HCT116 (cell line): Measurements from ENCODE around the gene MPP2. TPM values are rescaled to one million over a fixed set of nuclear protein-coding genes. Genes with fewer than 3 reads are reported as not detected.

Experiments used
- ATAC-seq: fragments of 200-7000 bp; cut with Tn5 transposase; 2 replicates; pipeline ENCODE4 v1.9.1; 2020; ENCODE audit warnings: mild to moderate bottlenecking, moderate library complexity
- BruUV-seq: library from RNA; stranded (reverse); fragments of 400-500 nt; replicated peaks from 2 replicates; lab custom pipeline; 2021; lab: Mats Ljungman, UMichigan
- CTCF ChIA-PET: fragments of 300-600 bp; sonication (Branson Sonifier 250); formaldehyde crosslinking; loops from one replicate; lab custom pipeline; 2021; ENCODE audit warnings: antibody characterized with exemption; lab: Charles Lee
- POLR2A ChIA-PET: fragments of 300-600, 350-600 bp; sonication (Branson Sonifier 250); formaldehyde crosslinking; loops from one replicate; lab custom pipeline; 2021; ENCODE audit warnings: antibody characterized with exemption; lab: Charles Lee
- RAD21 ChIA-PET, 2 experiments: fragments of 300-600 bp; sonication (Branson Sonifier 250); formaldehyde crosslinking; loops; one replicate each; lab custom pipeline; 2023; ENCODE audit warnings: low total read pairs in 2 of 2; ENCODE audit not compliant: uncharacterized antibody in 2 of 2, unreplicated experiment in 2 of 2, low non-redundant PET in 1 of 2; lab: Charles Lee
- DNase-seq: peaks from one replicate; pipeline ENCODE4 v3.0.0-alpha.2; 2010; ENCODE audit warnings: low read depth, low spot score
- H2AFZ ChIP-seq: fragments of 200-600 bp; shearing (Covaris generic), sonication (generic); 2 replicates; pipeline ENCODE4 v1.6.1; 2017; ENCODE audit warnings: low read depth, mixed run types, mixed read lengths, antibody characterized with exemption, low read length; ENCODE audit not compliant: poor library complexity, severe bottlenecking
- H3K27ac ChIP-seq: 2 replicates; pipeline ENCODE4 v1.5.1; 2012; ENCODE audit warnings: low read depth, low read length
- H3K27me3 ChIP-seq: fragments of 200-600 bp; sonication (generic); 2 replicates; pipeline ENCODE4 v1.6.1; 2016; ENCODE audit warnings: mixed run types, low read length, mixed read lengths; ENCODE audit not compliant: insufficient read depth
- H3K36me3 ChIP-seq, 2 experiments: fragments of 200-500 bp in 1 of 2; fragments of 200-600 bp in 1 of 2; sonication (Bioruptor generic) in 1 of 2; sonication (generic) in 1 of 2; 2 replicates each; pipeline versions ENCODE4 v1.5.1 to v1.6.1; 2014 to 2016; ENCODE audit warnings: low read length in 2 of 2, inconsistent platforms in 1 of 2, mixed read lengths in 1 of 2, mixed run types in 1 of 2; ENCODE audit not compliant: insufficient read depth in 2 of 2, control insufficient read depth in 1 of 2
- H3K4me1 ChIP-seq, 2 experiments: fragments of 200-600 bp in 1 of 2; sonication (generic) in 1 of 2; 2 replicates each; pipeline versions ENCODE4 v1.5.1 to v1.6.1; 2012 to 2017; ENCODE audit warnings: low read length in 2 of 2, inconsistent platforms in 1 of 2, mild to moderate bottlenecking in 1 of 2, mixed read lengths in 1 of 2, mixed run types in 1 of 2, moderate library complexity in 1 of 2; ENCODE audit not compliant: insufficient read depth in 2 of 2, control insufficient read depth in 1 of 2
- H3K4me2 ChIP-seq: fragments of 200-600 bp; sonication (generic); 2 replicates; pipeline ENCODE4 v1.6.1; 2017; ENCODE audit warnings: mixed run types, low read length, mixed read lengths
- H3K4me3 ChIP-seq, 2 experiments: fragments of 200-600 bp in 1 of 2; sonication (generic) in 1 of 2; replicated peaks in 1 of 2; 2 replicates each; pipeline ENCODE4 v1.5.1; 2011 to 2016; ENCODE audit warnings: low read length in 2 of 2, control low read depth in 1 of 2, low read depth in 1 of 2, mild to moderate bottlenecking in 1 of 2, mixed read lengths in 1 of 2, mixed run types in 1 of 2
- H3K79me2 ChIP-seq: fragments of 200-600 bp; sonication (generic); 2 replicates; pipeline ENCODE4 v1.6.1; 2017; ENCODE audit warnings: mild to moderate bottlenecking, mixed run types, low read length, moderate library complexity, mixed read lengths; ENCODE audit not compliant: insufficient read depth
- H3K9ac ChIP-seq: fragments of 200-600 bp; sonication (generic); 2 replicates; pipeline ENCODE4 v1.6.1; 2016; ENCODE audit warnings: low read length, mixed read lengths
- H3K9me2 ChIP-seq: fragments of 200-600 bp; sonication (generic), shearing (Covaris generic); 2 replicates; pipeline ENCODE4 v1.6.1; 2017; ENCODE audit warnings: mixed run types, mild to moderate bottlenecking, moderate library complexity; ENCODE audit not compliant: insufficient read depth
- H3K9me3 ChIP-seq, 2 experiments: fragments of 200-500 bp in 1 of 2; fragments of 200-600 bp in 1 of 2; sonication (Bioruptor generic) in 1 of 2; sonication (generic) in 1 of 2; 2 replicates each; pipeline ENCODE4 v1.6.1; 2014 to 2017; ENCODE audit warnings: low read length in 2 of 2, mixed read lengths in 2 of 2, inconsistent platforms in 1 of 2, low read depth in 1 of 2, mild to moderate bottlenecking in 1 of 2, mixed run types in 1 of 2, moderate library complexity in 1 of 2; ENCODE audit not compliant: control insufficient read depth in 1 of 2, insufficient read depth in 1 of 2
- H4K20me1 ChIP-seq: fragments of 200-600 bp; sonication (generic), shearing (Covaris generic); 2 replicates; pipeline ENCODE4 v1.6.1; 2017; ENCODE audit warnings: mixed run types, mild to moderate bottlenecking, moderate library complexity; ENCODE audit not compliant: insufficient read depth
- ATF3 ChIP-seq: IDR thresholded peaks from 2 replicates; pipeline ENCODE4 v1.6.1; 2012
- CBX3 ChIP-seq: IDR thresholded peaks from 2 replicates; pipeline ENCODE4 v1.6.1; 2012; ENCODE audit warnings: low read depth
- CEBPB ChIP-seq: IDR thresholded peaks from 2 replicates; pipeline ENCODE4 v1.6.1; 2012; ENCODE audit warnings: low read depth
- CTCF ChIP-seq, 3 experiments: fragments of 200-600 bp in 1 of 3; sonication (generic) in 1 of 3; IDR thresholded peaks in 2 of 3; conservative IDR thresholded peaks in 1 of 3; 2 replicates each; pipeline ENCODE4 v1.5.1; 2012 to 2017; ENCODE audit warnings: low read depth in 2 of 3, low read length in 2 of 3, antibody characterized with exemption in 1 of 3, borderline replicate concordance in 1 of 3, control low read depth in 1 of 3, mild to moderate bottlenecking in 1 of 3, mixed read lengths in 1 of 3, mixed run types in 1 of 3, moderate library complexity in 1 of 3; ENCODE audit not compliant: insufficient read depth in 1 of 3
- EZH2 ChIP-seq: fragments of 200-600 bp; sonication (generic); IDR thresholded peaks from 2 replicates; pipeline ENCODE4 v1.6.1; 2017; ENCODE audit warnings: antibody characterized with exemption, mixed run types
- EZH2phosphoT487 ChIP-seq: fragments of 200-600 bp; IDR thresholded peaks from 2 replicates; pipeline ENCODE4 v1.6.1; 2018; ENCODE audit warnings: antibody characterized with exemption, borderline replicate concordance
- FOSL1 ChIP-seq: IDR thresholded peaks from 2 replicates; pipeline ENCODE4 v1.6.1; 2012; ENCODE audit warnings: low read depth
- JUND ChIP-seq: IDR thresholded peaks from 2 replicates; pipeline ENCODE4 v1.6.1; 2012
- MAX ChIP-seq: IDR thresholded peaks from 2 replicates; pipeline ENCODE4 v1.6.1; 2012
- POLR2AphosphoS5 ChIP-seq: IDR thresholded peaks from 2 replicates; pipeline ENCODE4 v1.6.1; 2011; ENCODE audit warnings: mild to moderate bottlenecking, low read depth, low read length, moderate library complexity
- RAD21 ChIP-seq: IDR thresholded peaks from 2 replicates; pipeline ENCODE4 v1.6.1; 2012; ENCODE audit warnings: low read depth, mild to moderate bottlenecking
- SIN3A ChIP-seq: IDR thresholded peaks from 2 replicates; pipeline ENCODE4 v1.6.1; 2012; ENCODE audit warnings: low read depth
- SP1 ChIP-seq: IDR thresholded peaks from 2 replicates; pipeline ENCODE4 v1.6.1; 2012; ENCODE audit warnings: low read depth
- TCF7L2 ChIP-seq: IDR thresholded peaks from 2 replicates; pipeline ENCODE4 v1.7.0; 2011; ENCODE audit warnings: borderline replicate concordance, inconsistent platforms; ENCODE audit not compliant: insufficient read depth, insufficient read length; ENCODE audit errors: extremely low read depth
- YY1 ChIP-seq: IDR thresholded peaks from 2 replicates; pipeline ENCODE4 v1.6.1; 2011; ENCODE audit warnings: low read length, low read depth, moderate library complexity, mild to moderate bottlenecking; ENCODE audit not compliant: insufficient replicate concordance; ENCODE audit errors: extremely low read depth
- ZBTB33 ChIP-seq: IDR thresholded peaks from 2 replicates; pipeline ENCODE4 v1.6.1; 2011; ENCODE audit warnings: mild to moderate bottlenecking, low read length, moderate library complexity; ENCODE audit not compliant: insufficient replicate concordance; ENCODE audit errors: extremely low read depth
- ZNF274 ChIP-seq: fragments of 200-500 bp; sonication (Bioruptor generic); IDR thresholded peaks from 2 replicates; pipeline ENCODE4 v1.6.1; 2014; ENCODE audit warnings: mild to moderate bottlenecking, low read depth, low read length, inconsistent platforms
- intact Hi-C: fragments of 100-400 bp; cut with micrococcal nuclease; formaldehyde crosslinking; loops from 2 replicates; pipeline ENCODE4 v1.10.0; 2022
- total RNA-seq: library from RNA; stranded (reverse); gene quantifications from one replicate; pipeline ENCODE4 v1.2.1, GENCODE V29; 2021; ENCODE audit not compliant: unreplicated experiment

MPP2 gene
- total RNA-seq, 1 experiment from 2014 or later = 16.4 TPM

GRCh38 chr17:43877031-43877430 lies 30.3 kb downstream of the MPP2 start:
- Histone ChIP-seq H2AFZ (no peak overlapping the region), H3K9me3 (no peaks in the 10 kb centered on the region), H3K4me2 (no peak overlapping the region), H3K79me2 (no peaks in the 10 kb centered on the region), H3K27me3 (no peaks in the 10 kb centered on the region), H3K9me2 (no peaks in the 10 kb centered on the region), H3K4me1 (peaks cover 0 to 9% of the 10 kb centered on the region in 2 experiments; a peak in 2 of 4 replicates), H3K27ac (no peak overlapping the region), H4K20me1 (no peaks in the 10 kb centered on the region), H3K4me3 (no peak overlapping the region)
- BruUV-seq = no TSS peak
- ChIA-PET RAD21 (interaction anchor here in 1 of 2 experiments (1.0 kb wide), 1 partner anchor 164 kb away, joined by 10 read pairs; no protein-coding TSS in a partner anchor), CTCF (interaction anchor here (1.7 kb wide), 1 partner anchor 30 kb away, joined by 9 read pairs; the partner anchor contains the start of gene CD300LG), POLR2A (no interaction called here)
- intact Hi-C loops = no loop called here
- ATAC-seq = no peak
- TF ChIP-seq JUND (no peak), POLR2AphosphoS5 (no peak), ZBTB33 (no peak), EZH2phosphoT487 (no peak), FOSL1 (no peak), CEBPB (no peak), ATF3 (no peak), SIN3A (no peak), MAX (no peak), CTCF (IDR thresholded peaks at IDR 0.05 in 2 of 3, conservative IDR thresholded peaks at IDR 0.05 in 1 of 3; ENCODE audit: borderline replicate concordance in 1 of 3, insufficient read depth in 1 of 3, low read depth in 2 of 3, low read length in 2 of 3) (no peak), ZNF274 (no peak), EZH2 (no peak), TCF7L2 (no peak), CBX3 (no peak), YY1 (no peak), RAD21 (no peak), SP1 (no peak)
- TF ChIP-seq, all 23 proteins: peak for 0
- Histone ChIP-seq H3K9ac (no peak overlapping the region), H3K36me3 (no peaks in the 10 kb centered on the region)
- no peak for DNase-seq
